NT2/D1 (cell line): ENCODE data around the gene CPLANE2.

Source experiments
- DNase-seq: peaks from one replicate; pipeline ENCODE4 v3.0.0-alpha.2; 2011; ENCODE audit warnings: low read depth, low spot score
- H3K27me3 ChIP-seq: 2 replicates; pipeline ENCODE4 v1.6.0; 2011; ENCODE audit warnings: mild to moderate bottlenecking; ENCODE audit not compliant: insufficient read length, insufficient read depth
- H3K36me3 ChIP-seq: 2 replicates; pipeline ENCODE4 v1.6.1; 2011; ENCODE audit warnings: mild to moderate bottlenecking, low read length, mixed read lengths; ENCODE audit not compliant: insufficient read depth, insufficient read length
- H3K4me1 ChIP-seq: 2 replicates; pipeline ENCODE4 v1.5.1; 2011; ENCODE audit not compliant: insufficient read depth, insufficient read length
- H3K4me3 ChIP-seq: 2 replicates; pipeline ENCODE4 v1.5.1; 2011; ENCODE audit warnings: low read depth; ENCODE audit not compliant: insufficient read length
- H3K9ac ChIP-seq: 2 replicates; pipeline ENCODE4 v1.6.0; 2011; ENCODE audit warnings: low read depth; ENCODE audit not compliant: insufficient read length
- H3K9me3 ChIP-seq: 2 replicates; pipeline ENCODE4 v1.5.1; 2011; ENCODE audit warnings: mild to moderate bottlenecking, low read length; ENCODE audit not compliant: insufficient read depth
- SUZ12 ChIP-seq: IDR thresholded peaks from 2 replicates; pipeline ENCODE4 v1.6.1; 2011; ENCODE audit not compliant: insufficient read length, insufficient read depth; ENCODE audit errors: extremely low read depth
- YY1 ChIP-seq: IDR thresholded peaks from 2 replicates; pipeline ENCODE4 v1.6.1; 2011; ENCODE audit not compliant: insufficient read length, insufficient read depth
- ZNF274 ChIP-seq: IDR thresholded peaks from 2 replicates; pipeline ENCODE4 v1.6.1; 2011; ENCODE audit warnings: mild to moderate bottlenecking, low read depth, low read length

CPLANE2 gene

DNA sequence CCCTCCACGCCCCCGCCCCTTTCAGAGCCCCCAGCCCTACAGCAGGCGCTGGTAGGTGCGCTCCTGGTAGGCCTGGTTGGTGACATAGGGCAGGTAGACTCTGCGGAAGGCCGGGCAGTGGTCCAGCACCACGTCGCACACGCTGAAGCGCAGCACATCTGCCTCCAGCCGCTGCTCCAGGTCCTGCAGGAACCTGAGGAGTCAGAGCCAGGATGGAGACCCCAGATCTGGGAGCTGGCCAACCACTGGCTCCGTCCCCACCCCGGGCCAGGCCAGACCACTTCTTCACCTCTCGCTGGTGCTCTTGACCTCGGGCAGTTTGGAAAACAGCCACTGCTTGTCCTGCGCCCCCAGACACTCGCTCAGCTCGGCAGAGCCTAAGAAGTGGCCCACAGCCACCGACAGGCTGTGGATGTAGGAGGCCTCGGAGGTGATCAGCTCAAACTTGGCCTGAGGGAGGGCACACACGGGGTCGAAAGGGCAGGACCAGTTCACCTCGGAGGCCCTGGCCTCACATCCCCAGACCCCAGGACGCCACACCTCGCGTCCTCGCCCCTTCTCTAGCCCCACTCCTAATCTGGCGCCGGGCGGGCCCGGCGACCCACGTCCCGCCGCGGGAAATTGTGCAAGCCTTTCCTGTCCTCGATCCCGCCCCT is 31.0 kb downstream of the CPLANE2 start:
- no peak for TF ChIP-seq SUZ12
- Histone ChIP-seq H3K4me3 (peak overlapping the region; percentile 49), H3K36me3 (peaks cover 22% of the 10 kb centered on the region), H3K27me3 (peaks cover 2% of the 10 kb centered on the region), H3K9me3 (no peaks in the 10 kb centered on the region), H3K9ac (peak overlapping the region; percentile 85), H3K4me1 (peaks cover 7% of the 10 kb centered on the region)
- DNase-seq = no peak

DNA sequence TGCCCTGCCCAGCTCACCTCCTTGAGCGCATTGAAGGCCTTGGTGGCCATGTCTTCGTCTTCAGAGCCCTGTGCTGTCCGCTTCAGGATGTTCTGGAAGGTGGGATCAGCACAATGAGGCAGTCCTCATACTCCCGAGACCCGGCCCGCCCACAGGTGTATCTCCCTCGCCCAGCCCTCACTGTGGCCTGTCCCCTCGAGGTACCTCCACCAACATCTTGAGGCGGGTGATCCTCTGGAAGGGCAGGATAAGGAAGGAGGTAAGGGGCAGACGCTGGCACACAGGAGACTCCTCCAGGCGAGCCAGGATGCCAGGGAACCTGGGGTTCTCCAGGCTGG is 31.7 kb downstream of the CPLANE2 start:
- peaks cover 23% of the 10 kb centered on the region for H3K36me3 ChIP-seq
- peaks cover 2% of the 10 kb centered on the region for H3K27me3 ChIP-seq
- H3K4me1 ChIP-seq = peaks cover 7% of the 10 kb centered on the region
- H3K9me3 ChIP-seq = no peaks in the 10 kb centered on the region
- no peak for DNase-seq
- no peak overlapping the region for H3K9ac ChIP-seq
- no peak overlapping the region for H3K4me3 ChIP-seq
- TF ChIP-seq YY1 (no peak), ZNF274 (no peak), SUZ12 (no peak)

DNA sequence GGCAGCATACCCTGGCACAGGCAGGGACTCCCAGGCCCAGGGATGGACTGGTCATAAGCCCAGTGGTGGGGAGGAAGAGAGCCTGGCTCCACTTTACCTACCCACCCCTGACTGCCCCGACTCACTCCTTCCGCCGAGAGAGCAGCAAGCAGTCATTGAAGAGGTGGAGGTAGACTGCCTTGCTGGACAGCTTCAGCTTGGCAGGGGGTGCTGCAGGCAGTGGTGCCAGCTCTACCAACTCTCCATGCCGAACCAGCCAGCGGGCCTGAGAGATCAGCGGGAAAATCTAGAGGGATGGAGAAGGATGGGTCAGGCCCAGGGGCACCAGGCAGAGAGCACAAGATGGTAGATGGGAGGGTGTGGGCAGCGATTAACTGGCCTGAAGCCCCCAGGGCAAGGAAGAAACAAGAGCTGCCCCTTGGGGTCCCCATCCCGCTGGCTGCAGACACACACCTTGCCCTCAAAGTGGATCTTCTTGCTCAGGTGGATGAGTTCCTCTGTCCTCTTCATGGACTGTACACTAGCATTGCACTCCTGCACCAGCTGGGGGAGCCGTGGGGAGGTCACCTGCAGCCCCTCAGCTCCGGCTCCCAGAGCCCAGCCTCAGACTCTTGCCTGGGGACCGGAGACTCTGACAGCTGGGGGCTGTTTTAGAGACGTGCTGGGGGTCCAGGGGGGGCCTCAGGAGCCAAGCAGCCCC is 32.2 kb downstream of the CPLANE2 start:
- H3K4me3 ChIP-seq = no peak overlapping the region
- H3K4me1 ChIP-seq = peaks cover 7% of the 10 kb centered on the region
- peaks cover 23% of the 10 kb centered on the region for H3K36me3 ChIP-seq
- peaks cover 2% of the 10 kb centered on the region for H3K27me3 ChIP-seq
- H3K9ac ChIP-seq = no peak overlapping the region
- DNase-seq = no peak
- no peaks in the 10 kb centered on the region for H3K9me3 ChIP-seq
- no peak for TF ChIP-seq YY1
- no peak for TF ChIP-seq SUZ12

DNA sequence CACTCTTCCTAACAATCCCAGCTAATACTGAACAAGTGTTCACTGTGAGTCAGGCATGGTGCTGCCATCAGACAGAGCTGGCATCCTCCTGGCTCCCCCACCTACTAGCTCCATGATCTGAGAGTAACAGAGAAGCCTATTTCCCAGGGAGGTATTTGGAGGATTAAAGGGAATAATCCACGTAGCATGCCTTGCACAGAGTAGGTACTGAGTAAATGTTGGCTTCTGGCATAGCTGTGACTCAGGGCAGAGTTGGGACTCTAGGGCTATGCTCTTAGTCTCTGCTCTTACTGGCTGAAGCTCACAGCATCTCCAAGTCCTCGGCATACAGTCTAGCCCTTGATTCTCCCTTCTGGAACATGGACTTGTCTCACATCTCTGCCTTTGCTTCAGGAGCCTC is 32.8 kb downstream of the CPLANE2 start:
- TF ChIP-seq YY1 = no peak
- TF ChIP-seq SUZ12 = no peak
- no peak for TF ChIP-seq ZNF274
- H3K36me3 ChIP-seq = peaks cover 23% of the 10 kb centered on the region
- H3K27me3 ChIP-seq = peaks cover 2% of the 10 kb centered on the region
- H3K4me1 ChIP-seq = peaks cover 9% of the 10 kb centered on the region
- H3K9ac ChIP-seq = no peak overlapping the region
- no peaks in the 10 kb centered on the region for H3K9me3 ChIP-seq
- H3K4me3 ChIP-seq = no peak overlapping the region
- no peak for DNase-seq

DNA sequence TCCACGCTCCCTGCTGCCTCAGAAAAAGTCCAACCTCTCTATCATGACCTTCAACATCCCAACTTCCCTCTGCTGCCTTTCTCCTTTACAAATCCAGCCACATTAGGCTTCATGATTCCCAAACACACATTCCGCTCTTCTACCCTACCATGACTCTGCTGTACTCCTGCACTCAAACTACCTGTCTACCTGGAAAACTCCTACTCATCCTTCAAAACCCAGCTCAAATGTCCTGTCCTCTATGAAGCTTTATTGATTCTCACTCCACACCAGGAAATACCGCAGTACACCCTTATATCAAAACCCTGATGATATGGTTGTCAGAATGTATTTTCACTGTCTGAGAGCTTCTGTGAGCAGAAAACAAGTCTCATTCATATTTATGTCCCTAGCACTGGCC is 33.4 kb downstream of the CPLANE2 start:
- TF ChIP-seq SUZ12 = no peak
- no peak for TF ChIP-seq YY1
- TF ChIP-seq ZNF274 = no peak
- H3K9ac ChIP-seq = no peak overlapping the region
- H3K36me3 ChIP-seq = peaks cover 23% of the 10 kb centered on the region
- H3K27me3 ChIP-seq = peaks cover 2% of the 10 kb centered on the region
- no peak for DNase-seq
- no peaks in the 10 kb centered on the region for H3K9me3 ChIP-seq
- H3K4me3 ChIP-seq = no peak overlapping the region
- H3K4me1 ChIP-seq = peaks cover 9% of the 10 kb centered on the region

DNA sequence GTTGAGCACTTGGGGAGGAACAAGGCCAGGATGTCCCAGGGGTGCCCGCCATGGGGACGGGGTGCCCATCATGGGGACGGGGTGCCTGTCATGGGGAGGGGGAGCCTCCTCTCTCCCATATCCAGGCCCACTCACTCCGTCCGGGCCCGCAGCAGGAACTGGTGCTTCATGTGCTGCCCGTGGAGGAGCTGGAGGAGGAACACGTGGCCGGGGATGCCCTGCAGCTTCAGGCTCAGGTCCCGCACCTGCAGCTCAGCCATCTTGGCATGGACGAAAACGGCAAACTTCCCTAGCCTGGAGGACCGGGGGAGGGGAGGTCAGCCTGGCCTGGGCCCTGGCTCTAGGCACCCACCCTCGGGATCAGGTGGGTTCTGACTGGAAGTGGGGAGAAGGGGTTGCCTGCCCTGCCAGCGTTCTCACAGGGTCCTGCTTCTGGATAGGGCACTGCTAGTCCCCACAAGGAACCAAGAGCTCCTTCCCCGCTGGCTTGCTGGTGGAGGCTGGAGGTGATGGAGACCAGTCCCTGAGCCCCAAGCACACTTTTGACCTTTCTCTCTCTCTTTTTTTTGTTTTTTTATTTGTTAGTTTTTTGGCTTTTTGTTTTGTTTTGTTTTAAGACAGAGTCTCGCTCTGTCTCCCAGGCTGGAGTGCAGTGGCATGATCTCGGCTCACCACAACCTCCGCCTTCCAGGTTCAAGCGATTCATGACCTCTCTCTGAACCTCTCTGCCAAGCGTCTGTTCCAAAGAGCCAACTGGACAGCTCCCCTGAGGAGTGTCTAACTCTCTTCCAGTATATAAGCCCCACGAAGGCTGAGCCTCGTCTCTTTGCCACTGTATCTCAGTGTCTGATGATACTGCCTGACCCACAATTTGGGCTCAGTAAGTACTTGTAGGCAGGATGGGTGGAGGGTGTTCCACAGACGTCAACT is 34.4 kb downstream of the CPLANE2 start:
- TF ChIP-seq SUZ12 = no peak
- TF ChIP-seq YY1 = no peak
- no peak for TF ChIP-seq ZNF274
- Histone ChIP-seq H3K9ac (no peak overlapping the region), H3K4me3 (no peak overlapping the region), H3K27me3 (peaks cover under 1% of the 10 kb centered on the region), H3K9me3 (no peaks in the 10 kb centered on the region), H3K4me1 (peaks cover 6% of the 10 kb centered on the region), H3K36me3 (peaks cover 27% of the 10 kb centered on the region)
- DNase-seq = no peak

DNA sequence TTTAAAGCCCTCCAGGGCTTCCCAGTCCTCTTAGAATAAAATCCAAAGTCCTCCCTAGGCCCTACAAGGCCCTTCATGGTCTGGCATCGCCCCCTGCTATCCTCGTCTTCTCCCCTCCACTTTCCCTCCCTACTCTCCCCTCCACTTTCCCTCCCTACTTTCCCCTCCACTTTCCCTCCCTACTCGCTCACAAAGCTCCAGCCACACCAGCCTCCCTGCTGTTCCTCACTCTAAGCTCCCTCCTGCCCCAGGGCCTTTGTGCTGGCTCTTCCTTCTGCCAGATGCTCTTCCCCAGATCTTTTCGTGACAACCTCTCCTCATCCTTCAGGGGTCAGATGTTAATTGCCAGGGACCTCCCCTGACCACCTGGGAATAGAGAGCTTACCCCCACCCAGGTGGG is 37.3 kb downstream of the CPLANE2 start:
- H3K27me3 ChIP-seq = no peaks in the 10 kb centered on the region
- no peak overlapping the region for H3K4me3 ChIP-seq
- peaks cover 2% of the 10 kb centered on the region for H3K4me1 ChIP-seq
- peaks cover 24% of the 10 kb centered on the region for H3K36me3 ChIP-seq
- H3K9ac ChIP-seq = no peak overlapping the region
- no peak for DNase-seq
- no peaks in the 10 kb centered on the region for H3K9me3 ChIP-seq
- no peak for TF ChIP-seq ZNF274
- TF ChIP-seq SUZ12 = no peak
- no peak for TF ChIP-seq YY1
